GM13976 (cell line): ENCODE measurements around the gene ARHGEF11.

Experiments
- DNase-seq: peaks from one replicate; pipeline ENCODE4 v3.0.0; 2012; ENCODE audit warnings: low spot score
- CTCF ChIP-seq: IDR thresholded peaks from 2 replicates; pipeline ENCODE4 v1.5.1; 2012; ENCODE audit warnings: borderline replicate concordance, mild to moderate bottlenecking; ENCODE audit not compliant: insufficient read depth; ENCODE audit errors: extremely low read depth, missing control alignments, control extremely low read depth
- in situ Hi-C: fragments of 300-500 bp; cut with MboI; formaldehyde crosslinking; loops from one replicate; pipeline ENCODE4 v1.12.0; 2022; ENCODE audit warnings: low sequenced_read_pairs, mixed read lengths, inconsistent platforms; ENCODE audit not compliant: unreplicated experiment

Gene ARHGEF11

GRCh38 chr1:156941675-156942074 is 103.9 kb downstream of the ARHGEF11 start:
- in situ Hi-C loops = no loop called here
- no peak for TF ChIP-seq CTCF
- no peak for DNase-seq

GRCh38 chr1:156939786-156940334 is 105.7 kb downstream of the ARHGEF11 start:
- TF ChIP-seq CTCF = no peak

GRCh38 chr1:156938813-156939212 is 106.7 kb downstream of the ARHGEF11 start:
- no peak for TF ChIP-seq CTCF
- no peak for DNase-seq
- in situ Hi-C loops = no loop called here

More at GRCh38 chr1:156939786-156940334, 105.7 kb downstream of the ARHGEF11 start:
- in situ Hi-C loops = no loop called here
- no peak for DNase-seq

GRCh38 chr1:156937883-156938282 is 107.7 kb downstream of the ARHGEF11 start:
- in situ Hi-C loops = no loop called here
- no peak for TF ChIP-seq CTCF
- DNase-seq = no peak

GRCh38 chr1:156936721-156937220 is 108.8 kb downstream of the ARHGEF11 start:
- DNase-seq = no peak
- in situ Hi-C loops = no loop called here
- TF ChIP-seq CTCF = no peak

- TF ChIP-seq CTCF = no peak
- DNase-seq = no peak
- in situ Hi-C loops = no loop called here
Measured at GRCh38 chr1:156936191-156936590, 109.4 kb downstream of the ARHGEF11 start.

- TF ChIP-seq CTCF = no peak
- in situ Hi-C loops = no loop called here
- DNase-seq = no peak
Measured at GRCh38 chr1:156935505-156936128, 109.9 kb downstream of the ARHGEF11 start.
